NCI-H187 treated with DMSO at 0.1 percent for 48 hours (cell line): ENCODE data around the gene GATD1.

Experiments used
- DNase-seq: peaks from one replicate; lab custom pipeline; 2025; lab: John Stamatoyannopoulos, UW

GATD1 gene

DNA sequence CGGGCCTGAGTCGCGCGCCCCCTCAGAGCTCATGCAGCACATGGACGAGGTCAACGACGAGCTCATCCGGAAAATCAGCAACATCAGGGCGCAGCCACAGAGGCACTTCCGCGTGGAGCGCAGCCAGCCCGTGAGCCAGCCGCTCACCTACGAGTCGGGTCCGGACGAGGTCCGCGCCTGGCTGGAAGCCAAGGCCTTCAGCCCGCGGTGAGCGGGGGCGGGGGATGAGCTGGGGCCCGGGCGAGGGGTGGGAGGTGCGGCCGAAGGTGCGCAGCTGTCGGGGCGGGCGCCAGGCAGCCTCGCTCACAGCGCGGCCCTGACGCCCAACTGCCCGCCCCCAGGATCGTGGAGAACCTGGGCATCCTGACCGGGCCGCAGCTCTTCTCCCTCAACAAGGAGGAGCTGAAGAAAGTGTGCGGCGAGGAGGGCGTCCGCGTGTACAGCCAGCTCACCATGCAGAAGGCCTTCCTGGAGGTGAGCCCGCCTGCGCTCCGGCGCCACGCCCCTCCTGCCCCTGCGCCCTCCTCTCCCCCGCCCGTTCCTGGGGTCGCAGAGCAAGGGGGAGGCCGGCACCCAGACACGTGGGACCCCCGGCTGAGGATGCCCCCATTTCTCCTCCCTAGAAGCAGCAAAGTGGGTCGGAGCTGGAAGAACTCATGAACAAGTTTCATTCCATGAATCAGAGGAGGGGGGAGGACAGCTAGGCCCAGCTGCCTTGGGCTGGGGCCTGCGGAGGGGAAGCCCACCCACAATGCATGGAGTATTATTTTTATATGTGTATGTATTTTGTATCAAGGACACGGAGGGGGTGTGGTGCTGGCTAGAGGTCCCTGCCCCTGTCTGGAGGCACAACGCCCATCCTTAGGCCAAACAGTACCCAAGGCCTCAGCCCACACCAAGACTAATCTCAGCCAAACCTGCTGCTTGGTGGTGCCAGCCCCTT lies 50.7 kb downstream of the GATD1 start:
- no peak for DNase-seq

DNA sequence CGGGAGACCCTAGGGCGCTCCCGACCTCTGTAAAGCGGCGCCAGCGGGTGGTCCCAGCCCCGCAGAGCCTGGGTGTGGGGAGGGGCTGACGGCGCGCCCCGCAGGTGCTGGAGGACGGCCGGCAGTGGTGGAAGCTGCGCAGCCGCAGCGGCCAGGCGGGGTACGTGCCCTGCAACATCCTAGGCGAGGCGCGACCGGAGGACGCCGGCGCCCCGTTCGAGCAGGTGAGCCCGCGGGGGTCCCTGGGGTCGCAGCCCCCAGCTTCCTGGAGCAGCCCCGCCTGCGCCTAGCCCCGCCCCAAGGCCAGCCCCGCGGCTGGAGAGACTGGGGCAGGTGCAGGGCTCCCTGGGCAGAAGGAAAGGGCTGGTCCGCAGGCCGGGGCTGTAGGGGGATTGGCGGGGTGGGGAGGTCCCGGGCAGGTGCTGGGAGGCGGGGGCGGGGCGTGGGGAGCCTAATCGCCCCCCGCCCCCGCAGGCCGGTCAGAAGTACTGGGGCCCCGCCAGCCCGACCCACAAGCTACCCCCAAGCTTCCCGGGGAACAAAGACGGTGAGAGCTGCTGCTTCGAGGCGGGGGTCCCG lies 51.6 kb downstream of the GATD1 start:
- DNase-seq: no peak

- no peak for DNase-seq
These were observed 52.4 kb downstream of the GATD1 start for GRCh38 chr11:724778-725386.

GRCh38 chr11:724049-724777 lies 53.1 kb downstream of the GATD1 start:
- DNase-seq: no peak

DNA sequence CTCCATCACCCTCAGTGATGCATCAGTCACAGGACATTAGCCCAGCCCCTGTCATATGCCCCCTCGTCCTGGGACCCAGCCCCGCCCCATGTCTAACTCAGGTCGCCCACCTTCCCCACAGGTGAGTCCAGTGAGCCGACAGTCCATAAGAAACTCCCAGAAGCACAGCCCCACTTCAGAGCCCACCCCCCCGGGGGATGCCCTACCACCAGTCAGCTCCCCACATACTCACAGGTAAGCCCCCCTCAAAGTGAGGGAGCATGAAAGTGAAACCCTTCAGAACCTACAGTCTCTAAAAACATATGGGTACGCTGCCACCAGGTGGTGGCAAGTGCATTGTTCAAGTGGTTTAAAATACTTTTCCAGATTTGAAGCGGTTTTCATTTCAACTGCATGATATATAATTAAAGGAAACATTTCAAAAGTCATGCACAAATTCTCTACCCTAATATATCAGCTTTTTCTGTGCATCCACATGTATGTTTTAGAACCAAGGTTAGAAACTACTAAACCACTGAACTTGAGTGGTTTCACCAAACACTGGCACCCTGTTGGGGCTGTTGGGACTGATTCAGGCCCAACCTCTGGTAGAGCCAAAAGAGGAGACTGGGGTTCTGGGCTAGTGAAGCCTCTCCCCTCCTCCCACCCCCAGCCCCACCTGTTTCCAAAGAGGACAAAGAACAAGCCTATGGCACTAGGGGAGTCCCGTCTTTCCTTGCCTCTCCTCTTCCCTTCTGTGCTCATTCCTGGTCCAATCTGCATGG lies 54.0 kb downstream of the GATD1 start:
- DNase-seq: no peak

- no peak for DNase-seq
These were observed 54.9 kb downstream of the GATD1 start for GRCh38 chr11:722346-722811.

DNA sequence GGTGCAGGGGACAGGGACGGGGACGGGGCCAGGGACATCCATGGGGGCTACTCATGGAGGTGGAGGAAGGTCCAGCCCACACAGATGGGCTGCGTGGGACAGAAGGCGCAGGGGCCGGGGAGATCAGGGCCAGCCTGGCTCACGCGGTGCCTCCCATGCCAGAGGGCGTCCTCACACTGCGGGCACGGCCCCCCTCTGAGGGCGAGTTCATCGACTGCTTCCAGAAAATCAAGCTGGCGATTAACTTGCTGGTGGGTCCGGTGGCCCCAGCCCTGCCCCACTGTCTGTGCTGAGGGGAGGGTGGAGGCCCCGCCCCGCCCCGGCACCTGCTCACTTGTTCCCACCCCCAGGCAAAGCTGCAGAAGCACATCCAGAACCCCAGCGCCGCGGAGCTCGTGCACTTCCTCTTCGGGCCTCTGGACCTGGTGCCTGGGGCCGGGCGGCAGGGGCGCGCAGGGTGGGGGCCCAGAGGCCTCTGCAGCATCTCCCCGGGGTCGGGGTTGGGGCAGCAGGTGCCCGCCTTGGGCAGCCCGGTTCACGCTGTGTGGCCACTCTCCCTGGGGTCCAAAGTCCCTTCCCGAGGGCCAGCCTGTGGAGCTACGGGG lies 55.4 kb downstream of the GATD1 start:
- no peak for DNase-seq

DNA sequence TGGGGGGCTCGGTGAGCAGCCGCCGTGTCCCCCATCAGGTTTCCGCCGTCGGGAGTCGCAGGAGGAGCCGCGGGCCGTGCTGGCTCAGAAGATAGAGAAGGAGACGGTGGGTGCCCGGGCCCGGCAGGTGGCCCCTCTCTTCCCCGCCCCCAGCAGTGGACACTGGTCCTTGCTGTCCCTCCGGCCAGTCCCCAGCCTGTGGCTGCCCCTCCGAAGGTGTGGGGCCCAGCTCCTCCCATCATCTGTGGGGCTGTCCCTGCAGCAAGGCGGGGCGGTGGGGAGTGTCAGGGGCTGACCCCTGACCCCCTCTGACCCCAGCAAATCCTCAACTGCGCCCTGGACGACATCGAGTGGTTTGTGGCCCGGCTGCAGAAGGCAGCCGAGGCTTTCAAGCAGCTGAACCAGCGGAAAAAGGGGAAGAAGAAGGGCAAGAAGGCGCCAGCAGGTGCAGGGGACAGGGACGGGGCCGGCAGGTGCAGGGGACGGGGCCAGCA lies 56.0 kb downstream of the GATD1 start:
- DNase-seq: no peak

DNA sequence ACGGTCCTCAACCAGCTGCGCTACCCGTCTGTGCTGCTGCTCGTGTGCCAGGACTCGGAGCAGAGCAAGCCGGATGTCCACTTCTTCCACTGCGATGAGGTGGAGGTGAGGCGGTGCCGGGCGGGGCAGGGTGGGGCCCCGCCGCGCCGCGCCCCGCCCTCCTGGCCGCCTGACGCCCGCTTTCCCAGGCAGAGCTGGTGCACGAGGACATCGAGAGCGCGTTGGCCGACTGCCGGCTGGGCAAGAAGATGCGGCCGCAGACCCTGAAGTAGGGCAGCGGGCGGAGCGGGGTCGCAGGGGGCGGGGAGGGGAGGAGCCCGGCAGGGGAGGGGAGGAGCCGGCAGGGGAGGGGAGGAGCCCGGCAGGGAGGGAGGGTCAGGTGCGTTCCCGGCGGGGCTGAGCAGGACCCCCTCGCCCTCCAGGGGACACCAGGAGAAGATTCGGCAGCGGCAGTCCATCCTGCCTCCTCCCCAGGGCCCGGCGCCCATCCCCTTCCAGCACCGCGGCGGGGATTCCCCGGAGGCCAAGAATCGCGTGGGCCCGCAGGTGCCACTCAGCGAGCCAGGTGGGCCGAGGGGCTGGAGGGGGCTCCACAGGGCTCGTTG lies 56.5 kb downstream of the GATD1 start:
- no peak for DNase-seq

GRCh38 chr11:720017-720641 lies 57.2 kb downstream of the GATD1 start:
- no peak for DNase-seq

DNA sequence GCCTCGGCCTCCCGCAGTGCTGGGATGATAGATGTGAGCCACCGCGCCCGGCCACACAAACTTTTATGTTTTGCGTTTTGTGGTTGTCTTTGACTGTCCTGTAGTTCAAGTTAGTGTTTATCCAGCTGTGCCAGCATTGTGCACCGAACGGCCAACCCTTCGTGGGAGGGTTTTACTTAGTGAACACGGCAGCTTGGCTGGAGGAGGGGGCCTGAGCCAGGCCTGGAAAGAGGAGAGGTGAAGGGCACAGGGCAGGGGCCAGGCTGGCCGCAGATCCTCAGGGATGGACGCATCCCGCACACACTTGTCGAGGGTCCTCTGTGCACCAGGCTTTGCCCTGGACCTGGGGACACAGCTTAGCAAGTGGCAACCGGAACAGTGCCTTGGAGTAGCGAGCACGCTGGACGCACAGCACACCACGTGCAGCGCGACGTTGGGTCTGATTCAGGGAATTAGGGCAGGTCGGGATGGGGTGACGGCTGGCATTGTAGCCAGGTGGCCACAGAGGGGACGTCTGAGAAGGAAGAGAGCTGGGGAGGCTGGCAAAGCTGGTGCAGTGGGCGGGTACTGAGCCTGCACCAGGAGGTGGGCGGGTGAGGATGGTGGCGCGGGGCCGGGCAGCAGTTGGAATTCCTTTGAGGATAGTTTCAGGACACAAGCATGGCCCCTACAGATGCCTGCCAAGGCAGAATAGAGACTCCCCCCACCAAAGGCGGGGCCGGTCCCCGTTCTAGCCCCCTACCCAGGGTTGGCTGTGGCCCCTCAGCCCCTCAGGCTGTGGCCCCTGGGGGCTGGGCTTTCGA lies 57.9 kb downstream of the GATD1 start:
- no peak for DNase-seq
